Measurements from ENCODE around the gene ROR2.
"Not testable (repeated sequence)": the region's sequence is repeated elsewhere in the genome, so short reads cannot be mapped to it uniquely, and the experiment has no call there.

ROR2 gene

DNA sequence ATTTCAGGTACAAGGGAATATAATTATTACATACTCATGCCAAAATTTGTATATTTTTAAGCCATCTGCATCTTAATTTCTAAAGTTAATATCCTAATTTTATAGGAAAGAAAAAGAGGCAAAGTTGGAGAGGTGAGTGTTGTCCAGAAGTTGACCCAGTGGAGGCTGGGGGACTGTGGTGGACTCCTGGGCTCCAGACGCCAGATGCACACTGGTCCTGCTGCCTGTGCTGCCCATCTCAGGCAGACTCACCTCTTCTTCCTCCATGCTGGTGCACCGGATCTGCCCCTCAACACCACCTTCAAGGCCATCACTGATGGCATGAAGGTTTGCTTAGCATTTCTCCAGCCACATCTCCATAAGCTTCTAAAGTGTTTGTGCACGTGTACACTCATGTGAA lies 305.6 kb downstream of the ROR2 start:
- H3K4me3 ChIP-seq (replicated peaks; ENCODE audit: low read depth, low read length), result no peak overlapping the region
- TF ChIP-seq, protein P1, sequence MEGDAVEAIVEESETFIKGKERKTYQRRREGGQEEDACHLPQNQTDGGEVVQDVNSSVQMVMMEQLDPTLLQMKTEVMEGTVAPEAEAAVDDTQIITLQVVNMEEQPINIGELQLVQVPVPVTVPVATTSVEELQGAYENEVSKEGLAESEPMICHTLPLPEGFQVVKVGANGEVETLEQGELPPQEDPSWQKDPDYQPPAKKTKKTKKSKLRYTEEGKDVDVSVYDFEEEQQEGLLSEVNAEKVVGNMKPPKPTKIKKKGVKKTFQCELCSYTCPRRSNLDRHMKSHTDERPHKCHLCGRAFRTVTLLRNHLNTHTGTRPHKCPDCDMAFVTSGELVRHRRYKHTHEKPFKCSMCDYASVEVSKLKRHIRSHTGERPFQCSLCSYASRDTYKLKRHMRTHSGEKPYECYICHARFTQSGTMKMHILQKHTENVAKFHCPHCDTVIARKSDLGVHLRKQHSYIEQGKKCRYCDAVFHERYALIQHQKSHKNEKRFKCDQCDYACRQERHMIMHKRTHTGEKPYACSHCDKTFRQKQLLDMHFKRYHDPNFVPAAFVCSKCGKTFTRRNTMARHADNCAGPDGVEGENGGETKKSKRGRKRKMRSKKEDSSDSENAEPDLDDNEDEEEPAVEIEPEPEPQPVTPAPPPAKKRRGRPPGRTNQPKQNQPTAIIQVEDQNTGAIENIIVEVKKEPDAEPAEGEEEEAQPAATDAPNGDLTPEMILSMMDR (IDR thresholded peaks at IDR 0.05; ENCODE audit: low read length, missing control alignments), result no peak
- no peak for DNase-seq (ENCODE audit: low read depth)

DNA sequence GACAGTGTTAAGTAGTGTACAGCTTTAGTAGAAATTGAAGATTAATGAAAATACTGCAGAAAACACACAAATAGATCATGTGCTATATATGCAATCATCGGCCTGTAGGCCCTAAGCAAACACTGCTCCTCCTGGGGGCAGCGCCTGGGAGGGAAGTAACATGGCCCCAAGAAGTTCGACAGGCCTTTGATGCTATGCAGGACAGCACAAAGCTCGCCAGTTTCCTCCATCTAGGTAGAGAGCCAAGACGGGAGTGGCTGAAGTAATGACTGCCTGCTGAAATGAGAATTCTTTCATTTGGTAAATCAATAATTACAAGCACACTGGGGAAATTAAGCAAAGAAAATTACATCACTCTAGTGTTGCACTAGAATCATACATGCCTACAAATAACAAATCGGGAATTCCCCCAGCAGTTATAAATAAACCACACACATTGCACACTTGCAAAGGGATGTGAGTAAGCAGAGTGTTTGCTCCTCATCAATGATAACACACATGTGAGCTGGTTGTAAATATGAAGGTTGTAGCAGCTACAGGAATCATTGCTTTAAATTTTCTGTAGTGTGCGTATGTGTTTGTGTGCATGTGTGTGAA lies 306.4 kb downstream of the ROR2 start:
- H3K4me3 ChIP-seq (replicated peaks; ENCODE audit: low read depth, low read length), result no peak overlapping the region
- no peak for DNase-seq (ENCODE audit: low read depth)
- TF ChIP-seq, protein P1 (IDR thresholded peaks at IDR 0.05; ENCODE audit: low read length, missing control alignments), result no peak

DNA sequence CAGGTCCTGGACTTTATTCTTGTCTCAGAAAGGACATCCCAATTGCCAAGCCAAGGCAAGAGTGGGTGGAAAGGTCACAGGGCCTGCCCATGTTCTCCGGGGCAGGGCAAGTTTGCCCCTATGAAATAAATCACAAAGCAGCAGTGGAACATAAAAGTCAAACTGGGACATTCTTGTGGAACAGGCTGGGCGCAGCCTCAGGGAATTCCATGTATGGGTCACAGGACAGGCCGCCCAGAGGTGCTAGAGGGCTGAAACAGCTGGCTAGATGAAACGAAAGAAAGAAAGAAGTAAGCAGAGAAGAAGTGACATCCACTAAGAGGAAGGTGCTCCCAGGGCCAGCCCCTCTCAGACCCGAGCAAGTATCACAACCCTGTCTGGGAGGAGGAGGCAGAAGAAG lies 307.3 kb downstream of the ROR2 start:
- TF ChIP-seq, protein P1 (IDR thresholded peaks at IDR 0.05; ENCODE audit: low read length, missing control alignments), result no peak
- DNase-seq (ENCODE audit: low read depth), result no peak
- H3K4me3 ChIP-seq (replicated peaks; ENCODE audit: low read depth, low read length), result no peak overlapping the region

DNA sequence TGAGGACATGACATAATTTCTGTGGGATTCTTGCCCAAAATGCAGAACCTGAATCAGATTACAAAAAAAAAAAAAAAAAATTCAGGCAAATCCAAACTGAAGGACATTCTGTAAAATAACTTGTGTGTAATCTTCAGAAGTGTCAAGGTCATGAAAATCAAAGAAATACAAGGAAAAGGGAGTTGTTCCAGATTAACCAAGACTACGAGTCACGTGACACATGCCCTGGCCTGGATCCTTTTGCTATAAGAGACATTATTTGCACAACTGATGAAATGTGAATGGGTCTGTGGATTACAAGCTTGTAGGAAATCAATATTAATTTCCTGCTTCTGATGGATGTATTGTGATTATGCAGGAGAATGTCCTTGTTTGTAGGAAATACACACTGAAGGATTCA lies 309.6 kb downstream of the ROR2 start:
- DNase-seq (ENCODE audit: low read depth), result no peak
- TF ChIP-seq, protein P1 (IDR thresholded peaks at IDR 0.05; ENCODE audit: low read length, missing control alignments), result no peak
- no peak overlapping the region for H3K4me3 ChIP-seq (replicated peaks; ENCODE audit: low read depth, low read length)

DNA sequence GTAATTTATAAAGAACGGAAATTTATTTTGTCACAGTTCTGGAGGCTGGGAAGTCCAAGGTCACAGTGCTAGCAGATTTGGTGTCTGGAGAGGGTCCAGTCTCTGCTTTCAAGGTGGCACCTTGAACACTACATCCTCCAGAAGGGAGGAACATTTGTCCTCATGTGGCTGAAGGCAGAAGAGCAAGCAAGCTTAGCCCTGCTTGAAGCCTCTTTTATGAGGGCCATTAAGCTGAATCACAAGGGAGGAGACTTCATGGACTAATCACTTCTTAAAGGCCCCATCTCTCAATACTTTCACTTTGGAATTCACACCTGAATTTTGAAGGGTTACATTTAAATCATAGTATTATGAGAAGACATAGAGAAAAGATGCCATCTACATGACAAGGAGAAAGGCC lies 311.0 kb downstream of the ROR2 start:
- no peak overlapping the region for H3K4me3 ChIP-seq (replicated peaks; ENCODE audit: low read depth, low read length)
- DNase-seq (ENCODE audit: low read depth), result no peak
- TF ChIP-seq, protein P1 (IDR thresholded peaks at IDR 0.05; ENCODE audit: low read length, missing control alignments), result no peak

DNA sequence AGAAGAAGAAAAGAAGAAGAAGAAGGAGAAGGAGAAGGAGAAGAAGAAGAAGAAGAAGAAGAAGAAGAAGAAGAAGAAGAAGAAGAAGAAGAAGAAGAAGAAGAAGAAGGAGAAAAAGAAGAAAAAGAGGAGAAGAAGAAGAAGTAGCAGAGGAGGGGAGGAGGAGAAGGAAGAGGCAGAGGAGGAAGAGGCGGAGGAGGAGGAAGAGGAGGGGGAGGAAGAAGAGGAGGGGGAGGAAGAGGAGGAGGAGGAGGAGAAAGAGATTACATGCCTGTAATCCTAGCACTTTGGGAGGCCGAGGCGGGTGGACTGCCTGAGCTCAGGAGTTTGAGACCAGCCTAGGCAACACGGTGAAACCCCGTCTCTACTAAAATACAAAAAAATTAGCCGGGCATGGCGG lies 315.2 kb downstream of the ROR2 start:
- not testable (repeated sequence) for DNase-seq (ENCODE audit: low read depth); H3K4me3 ChIP-seq (replicated peaks; ENCODE audit: low read depth, low read length)

DNA sequence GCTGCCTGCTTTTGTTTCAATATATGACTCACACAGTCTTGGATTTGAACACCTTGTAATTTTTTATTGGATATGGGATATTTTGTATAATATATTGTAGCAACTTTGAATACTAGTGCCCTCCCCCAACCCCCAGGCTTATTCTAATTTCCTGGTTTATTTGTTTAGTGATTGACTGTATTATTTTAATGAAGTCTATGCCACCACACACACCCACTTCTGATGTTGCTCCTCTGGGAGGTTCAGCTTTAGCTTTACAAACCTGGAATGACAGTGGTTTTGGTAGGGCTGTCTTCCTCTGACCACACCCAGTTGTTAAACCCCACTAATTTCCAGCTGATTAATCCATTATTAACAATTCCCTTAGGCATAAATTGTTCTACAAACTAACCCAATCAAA lies 320.3 kb downstream of the ROR2 start:
- H3K4me3 ChIP-seq (replicated peaks; ENCODE audit: low read depth, low read length), result no peak overlapping the region
- TF ChIP-seq, protein P1 (IDR thresholded peaks at IDR 0.05; ENCODE audit: low read length, missing control alignments), result no peak
- DNase-seq (ENCODE audit: low read depth), result no peak

All from fibroblast of pulmonary artery (primary cell).